Mammary epithelial cell (primary cell): ENCODE results near the gene SCMH1.

Experiments
- EZH2 ChIP-seq: IDR thresholded peaks from 2 replicates; pipeline ENCODE4 v1.6.1; 2012; ENCODE audit warnings: low read length, inconsistent platforms, borderline replicate concordance
- TF ChIP-seq, protein P1 (sequence below), 2 donors: IDR thresholded peaks in 1 of 2; conservative IDR thresholded peaks in 1 of 2; 2 replicates each; pipeline ENCODE4 v1.5.1; 2011 to 2012; ENCODE audit warnings: inconsistent platforms in 2 of 2, low read length in 2 of 2, mild to moderate bottlenecking in 2 of 2, control low read depth in 1 of 2, low read depth in 1 of 2; ENCODE audit not compliant: insufficient read depth in 1 of 2; ENCODE audit errors: extremely low read depth in 1 of 2

DNA sequence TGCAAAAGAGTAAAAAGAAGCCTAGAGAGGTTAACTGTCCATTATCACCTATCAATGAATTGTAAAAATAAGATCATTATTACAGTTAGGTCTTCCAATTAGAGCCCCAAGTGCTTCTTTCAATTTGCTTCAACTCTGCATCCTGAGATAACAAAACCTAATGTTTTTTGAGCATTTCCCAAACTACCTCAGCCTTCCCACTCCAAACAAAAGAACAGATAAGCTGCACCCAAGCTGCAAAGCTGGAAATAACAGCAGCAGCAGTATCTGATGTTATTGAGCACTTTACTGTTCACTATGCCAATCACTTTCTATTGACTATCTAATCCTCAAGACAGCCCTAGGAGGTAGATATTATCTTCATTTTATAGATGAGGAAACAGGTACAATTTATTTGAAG is 123.5 kb downstream of the SCMH1 start:
- TF ChIP-seq, protein P1, sequence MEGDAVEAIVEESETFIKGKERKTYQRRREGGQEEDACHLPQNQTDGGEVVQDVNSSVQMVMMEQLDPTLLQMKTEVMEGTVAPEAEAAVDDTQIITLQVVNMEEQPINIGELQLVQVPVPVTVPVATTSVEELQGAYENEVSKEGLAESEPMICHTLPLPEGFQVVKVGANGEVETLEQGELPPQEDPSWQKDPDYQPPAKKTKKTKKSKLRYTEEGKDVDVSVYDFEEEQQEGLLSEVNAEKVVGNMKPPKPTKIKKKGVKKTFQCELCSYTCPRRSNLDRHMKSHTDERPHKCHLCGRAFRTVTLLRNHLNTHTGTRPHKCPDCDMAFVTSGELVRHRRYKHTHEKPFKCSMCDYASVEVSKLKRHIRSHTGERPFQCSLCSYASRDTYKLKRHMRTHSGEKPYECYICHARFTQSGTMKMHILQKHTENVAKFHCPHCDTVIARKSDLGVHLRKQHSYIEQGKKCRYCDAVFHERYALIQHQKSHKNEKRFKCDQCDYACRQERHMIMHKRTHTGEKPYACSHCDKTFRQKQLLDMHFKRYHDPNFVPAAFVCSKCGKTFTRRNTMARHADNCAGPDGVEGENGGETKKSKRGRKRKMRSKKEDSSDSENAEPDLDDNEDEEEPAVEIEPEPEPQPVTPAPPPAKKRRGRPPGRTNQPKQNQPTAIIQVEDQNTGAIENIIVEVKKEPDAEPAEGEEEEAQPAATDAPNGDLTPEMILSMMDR (conservative IDR thresholded peaks at IDR 0.05 in 1 of 2, IDR thresholded peaks at IDR 0.05 in 1 of 2; ENCODE audit: extremely low read depth in 1 of 2, insufficient read depth in 1 of 2, low read depth in 1 of 2, low read length in 2 of 2), result no peak
- TF ChIP-seq EZH2, result no peak
